ENCODE measurements around the gene IFITM2. TPM values are rescaled to one million over a fixed set of nuclear protein-coding genes. Genes with fewer than 3 reads are reported as not detected.
A peak's percentile ranks its signal among the peaks of the same experiment; 100 is the strongest.
"Not testable (repeated sequence)": the region's sequence is repeated elsewhere in the genome, so short reads cannot be mapped to it uniquely, and the experiment has no call there.

IFITM2 gene
- total RNA-seq, 1 donor from 2014 or later: 39.9 TPM

DNA sequence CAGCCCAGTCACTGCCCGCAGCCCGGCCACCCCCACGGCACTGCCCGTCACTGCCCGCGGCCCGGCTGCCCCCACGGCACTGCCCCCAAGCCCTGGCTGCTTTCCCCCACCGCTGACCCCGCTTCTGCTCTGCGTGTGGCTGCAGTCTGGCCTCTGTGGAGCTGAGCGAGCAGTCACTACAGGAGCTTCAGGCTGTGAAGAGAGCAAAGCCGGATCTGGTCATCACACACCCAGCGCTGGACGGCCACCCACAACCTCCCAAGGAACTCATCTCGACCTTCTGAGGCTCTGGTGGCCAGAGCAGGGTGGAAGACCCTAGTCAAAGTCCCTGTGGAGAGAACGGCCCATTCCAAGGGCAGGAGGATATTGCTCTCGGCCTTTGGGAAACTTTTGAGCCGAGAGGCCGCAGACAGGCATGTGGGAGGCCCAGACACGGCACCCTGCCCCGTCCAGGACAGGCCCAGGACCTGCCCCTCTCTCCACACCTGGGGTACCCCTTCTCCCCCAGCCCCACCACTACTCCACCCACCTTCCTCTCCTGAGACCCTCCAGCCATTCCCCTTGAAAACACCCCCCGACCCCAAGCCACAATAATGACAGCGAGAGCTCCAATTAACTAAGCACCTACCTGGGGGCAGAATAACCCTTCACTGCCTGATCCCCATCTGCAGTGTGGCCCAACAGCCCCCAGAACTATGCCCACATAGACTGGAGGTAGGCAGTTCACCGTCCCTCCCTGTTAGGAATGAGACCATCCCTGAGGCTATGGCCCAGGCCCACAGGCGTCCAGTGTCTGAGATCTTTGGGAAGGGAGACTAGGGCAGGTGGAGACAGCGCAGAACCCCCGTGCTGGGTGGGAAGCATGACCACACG lies 22.4 kb upstream of the IFITM2 start:
- Histone ChIP-seq H3K36me3 (ENCODE audit: control insufficient read depth, insufficient read depth, low read length) (no peaks in the 10 kb centered on the region), H3K27me3 (ENCODE audit: control insufficient read depth, insufficient read depth, low read length) (peaks cover 65% of the 10 kb centered on the region), H3K4me3 (ENCODE audit: low read depth, low read length) (no peak overlapping the region)
- no peak for DNase-seq (ENCODE audit: low read depth)
- TF ChIP-seq, protein P1, sequence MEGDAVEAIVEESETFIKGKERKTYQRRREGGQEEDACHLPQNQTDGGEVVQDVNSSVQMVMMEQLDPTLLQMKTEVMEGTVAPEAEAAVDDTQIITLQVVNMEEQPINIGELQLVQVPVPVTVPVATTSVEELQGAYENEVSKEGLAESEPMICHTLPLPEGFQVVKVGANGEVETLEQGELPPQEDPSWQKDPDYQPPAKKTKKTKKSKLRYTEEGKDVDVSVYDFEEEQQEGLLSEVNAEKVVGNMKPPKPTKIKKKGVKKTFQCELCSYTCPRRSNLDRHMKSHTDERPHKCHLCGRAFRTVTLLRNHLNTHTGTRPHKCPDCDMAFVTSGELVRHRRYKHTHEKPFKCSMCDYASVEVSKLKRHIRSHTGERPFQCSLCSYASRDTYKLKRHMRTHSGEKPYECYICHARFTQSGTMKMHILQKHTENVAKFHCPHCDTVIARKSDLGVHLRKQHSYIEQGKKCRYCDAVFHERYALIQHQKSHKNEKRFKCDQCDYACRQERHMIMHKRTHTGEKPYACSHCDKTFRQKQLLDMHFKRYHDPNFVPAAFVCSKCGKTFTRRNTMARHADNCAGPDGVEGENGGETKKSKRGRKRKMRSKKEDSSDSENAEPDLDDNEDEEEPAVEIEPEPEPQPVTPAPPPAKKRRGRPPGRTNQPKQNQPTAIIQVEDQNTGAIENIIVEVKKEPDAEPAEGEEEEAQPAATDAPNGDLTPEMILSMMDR (IDR thresholded peaks at IDR 0.05; ENCODE audit: insufficient read depth, low read length, poor library complexity, severe bottlenecking): no peak

DNA sequence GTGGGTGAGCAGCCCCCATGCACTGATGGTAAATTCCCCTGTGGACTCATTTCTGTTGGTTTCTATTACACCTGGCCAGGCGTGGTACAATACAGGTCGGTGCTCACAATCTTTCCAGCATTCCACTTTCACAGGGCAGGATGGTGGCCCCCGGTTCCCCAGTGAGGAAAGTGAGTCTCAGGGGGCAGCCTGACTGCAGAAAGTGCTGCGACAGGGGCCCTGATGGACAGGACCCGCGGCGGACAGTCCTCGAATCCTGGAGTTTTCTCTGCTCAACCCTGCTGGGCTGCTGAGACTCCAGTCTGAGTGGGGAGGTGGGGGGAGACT lies 21.8 kb upstream of the IFITM2 start:
- no peak overlapping the region for H3K4me3 ChIP-seq (ENCODE audit: low read depth, low read length)
- DNase-seq (ENCODE audit: low read depth): no peak
- H3K27me3 ChIP-seq (ENCODE audit: control insufficient read depth, insufficient read depth, low read length): peaks cover 60% of the 10 kb centered on the region
- H3K36me3 ChIP-seq (ENCODE audit: control insufficient read depth, insufficient read depth, low read length): no peaks in the 10 kb centered on the region
- TF ChIP-seq, protein P1 (IDR thresholded peaks at IDR 0.05; ENCODE audit: insufficient read depth, low read length, poor library complexity, severe bottlenecking): no peak

DNA sequence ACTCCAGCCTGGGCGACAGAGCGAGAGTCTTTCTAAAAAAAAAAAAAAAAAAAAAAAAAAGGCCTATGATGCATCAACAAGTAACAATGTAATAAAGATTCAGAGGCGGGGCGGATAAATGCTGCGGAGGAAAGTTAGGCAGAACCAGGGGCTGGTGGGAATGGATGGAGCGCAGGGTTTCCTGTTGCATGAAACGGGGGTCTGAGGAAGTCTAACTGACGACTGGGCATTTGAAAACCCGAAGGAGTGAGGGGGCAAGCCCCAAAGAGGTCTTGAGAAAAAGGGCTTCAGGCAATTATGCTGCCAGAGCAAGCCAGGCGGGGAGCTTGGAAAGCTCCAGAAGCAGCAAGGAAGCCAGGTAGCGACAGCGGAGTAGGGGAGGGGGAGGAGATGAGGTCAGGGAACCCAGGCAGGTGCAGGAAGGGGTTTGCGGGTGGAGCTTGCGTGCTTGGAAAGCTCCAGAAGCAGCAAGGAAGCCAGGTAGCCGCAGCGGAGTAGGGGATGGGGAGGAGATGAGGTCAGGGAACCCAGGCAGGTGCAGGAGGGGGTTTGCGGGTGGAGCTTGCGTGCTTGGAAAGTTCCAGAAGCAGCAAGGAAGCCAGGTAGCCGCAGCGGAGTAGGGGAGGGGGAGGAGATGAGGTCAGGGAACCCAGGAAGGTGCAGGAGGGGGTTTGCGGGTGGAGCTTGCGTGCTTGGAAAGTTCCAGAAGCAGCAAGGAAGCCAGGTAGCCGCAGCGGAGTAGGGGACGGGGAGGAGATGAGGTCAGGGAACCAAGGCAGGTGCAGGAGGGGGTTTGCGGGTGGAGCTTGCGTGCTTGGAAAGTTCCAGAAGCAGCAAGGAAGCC lies 20.4 kb upstream of the IFITM2 start:
- not testable (repeated sequence) for H3K36me3 ChIP-seq (ENCODE audit: control insufficient read depth, insufficient read depth, low read length); DNase-seq (ENCODE audit: low read depth); H3K4me3 ChIP-seq (ENCODE audit: low read depth, low read length)
- peaks cover 46% of the 10 kb centered on the region for H3K27me3 ChIP-seq (ENCODE audit: control insufficient read depth, insufficient read depth, low read length)

DNA sequence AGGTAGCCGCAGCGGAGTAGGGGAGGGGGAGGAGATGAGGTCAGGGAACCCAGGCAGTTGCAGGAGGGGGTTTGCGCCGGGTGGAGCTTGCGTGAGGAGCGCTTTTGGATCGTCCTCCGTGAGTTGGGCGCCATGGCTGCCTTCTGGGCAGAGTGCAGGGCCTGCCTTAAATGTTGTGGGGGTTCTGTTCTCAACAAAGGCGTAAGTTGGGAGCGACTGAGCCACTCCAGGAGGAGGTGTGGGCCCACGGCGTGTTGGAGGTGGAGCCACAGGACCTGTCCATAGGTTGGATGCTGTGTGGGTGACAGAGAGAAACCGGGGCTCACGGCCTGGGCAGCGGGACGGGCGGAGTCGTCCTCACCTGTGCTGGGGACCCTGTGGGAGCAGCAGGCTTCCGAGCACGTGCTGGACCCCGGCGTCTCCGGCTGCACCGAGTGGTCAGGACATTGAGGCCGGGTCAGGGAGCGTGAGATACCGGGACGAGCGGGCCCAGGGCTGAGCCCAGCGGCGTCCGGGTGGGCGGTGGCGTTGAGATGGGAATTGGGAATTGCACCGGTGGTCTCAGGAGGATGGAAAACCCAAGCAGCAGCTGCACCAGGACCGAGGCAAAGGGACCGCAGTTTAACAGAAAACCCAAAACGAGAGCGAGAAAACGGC lies 19.7 kb upstream of the IFITM2 start:
- Histone ChIP-seq H3K36me3 (ENCODE audit: control insufficient read depth, insufficient read depth, low read length) (no peaks in the 10 kb centered on the region), H3K4me3 (ENCODE audit: low read depth, low read length) (peak overlapping the region; percentile 44), H3K27me3 (ENCODE audit: control insufficient read depth, insufficient read depth, low read length) (peaks cover 39% of the 10 kb centered on the region)
- TF ChIP-seq, protein P1 (IDR thresholded peaks at IDR 0.05; ENCODE audit: insufficient read depth, low read length, poor library complexity, severe bottlenecking): no peak
- DNase-seq (ENCODE audit: low read depth): no peak

- H3K4me3 ChIP-seq (ENCODE audit: low read depth, low read length): peak within 1 kb of the TSS; percentile 44
- TF ChIP-seq, protein P1 (IDR thresholded peaks at IDR 0.05; ENCODE audit: insufficient read depth, low read length, poor library complexity, severe bottlenecking): no peak
- H3K36me3 ChIP-seq (ENCODE audit: control insufficient read depth, insufficient read depth, low read length): no peaks in the 10 kb centered on the region
- no peak for DNase-seq (ENCODE audit: low read depth)
- H3K27me3 ChIP-seq (ENCODE audit: control insufficient read depth, insufficient read depth, low read length): peaks cover 35% of the 10 kb centered on the region
These were observed 18.9 kb upstream of the IFITM2 start, which contains the start of gene PGGHG for GRCh38 chr11:288478-289397. Gene PGGHG, plus strand, starts transcription at chr11:289126. Its CDS starts 691 bp downstream, at chr11:289817.

All from kidney epithelial cell (primary cell).